Activated CD4-positive, alpha-beta T cell treated with anti-CD3 and anti-CD28 coated beads, Interleukin-2, amount 50 U/mL, for 48 hours (primary cell): Measurements from ENCODE around the gene LMOD2.
A peak's percentile ranks its signal among the peaks of the same experiment; 100 is the strongest.

Experiments used
- DNase-seq, 2 experiments: peaks; one replicate each; pipeline ENCODE4 v3.0.0-alpha.2; 2020

LMOD2 gene

DNA sequence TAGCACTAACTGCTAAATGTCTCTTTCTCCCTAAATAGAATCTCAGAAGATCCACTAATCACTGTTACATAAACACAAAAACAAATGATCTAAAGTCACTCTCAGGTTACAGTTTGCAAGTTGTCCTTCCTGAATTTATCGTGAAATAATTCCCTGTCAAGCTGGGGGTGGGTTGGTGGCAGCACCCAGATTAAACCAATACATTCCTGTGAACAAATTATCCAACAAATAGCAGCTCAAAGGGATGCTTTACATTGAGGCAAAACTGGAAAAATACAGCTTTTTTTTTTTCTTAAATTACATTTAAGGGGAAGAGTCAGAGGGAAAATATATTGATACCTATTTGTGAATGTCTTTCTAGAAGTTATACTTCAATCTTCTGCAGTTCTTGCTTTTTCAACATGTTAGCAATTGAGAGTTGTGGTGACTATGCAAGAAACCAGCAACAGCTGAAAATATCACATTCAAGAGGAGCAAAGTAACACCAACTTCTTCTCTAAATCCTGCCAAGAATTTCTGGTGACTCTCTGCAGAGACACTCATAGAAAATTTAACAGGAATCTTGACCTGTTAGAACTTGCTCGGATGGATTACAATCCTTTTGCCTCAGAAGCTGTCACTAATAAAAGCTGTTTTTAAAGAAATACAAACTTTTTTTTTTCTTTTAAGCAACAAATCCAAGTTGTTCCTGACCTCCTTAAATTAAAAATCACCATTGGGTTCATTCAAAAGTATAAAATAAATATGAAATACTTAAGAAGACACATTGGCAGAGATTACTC, 18.9 kb downstream of the LMOD2 start:
- no peak for DNase-seq

DNA sequence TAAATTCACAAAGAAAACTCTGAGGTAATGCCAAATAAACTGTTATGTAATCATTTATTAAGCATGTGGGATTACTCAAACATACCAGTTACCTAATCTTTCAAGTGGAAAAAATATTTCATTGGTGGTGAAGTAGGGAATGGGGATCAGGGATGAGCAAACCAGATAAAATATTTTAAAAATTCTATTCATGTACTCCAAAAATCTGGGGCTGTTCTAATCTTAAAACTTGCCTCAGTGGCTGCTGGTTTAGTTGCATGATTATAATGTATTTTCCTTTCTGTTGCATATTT, 19.5 kb downstream of the LMOD2 start:
- no peak for DNase-seq

DNA sequence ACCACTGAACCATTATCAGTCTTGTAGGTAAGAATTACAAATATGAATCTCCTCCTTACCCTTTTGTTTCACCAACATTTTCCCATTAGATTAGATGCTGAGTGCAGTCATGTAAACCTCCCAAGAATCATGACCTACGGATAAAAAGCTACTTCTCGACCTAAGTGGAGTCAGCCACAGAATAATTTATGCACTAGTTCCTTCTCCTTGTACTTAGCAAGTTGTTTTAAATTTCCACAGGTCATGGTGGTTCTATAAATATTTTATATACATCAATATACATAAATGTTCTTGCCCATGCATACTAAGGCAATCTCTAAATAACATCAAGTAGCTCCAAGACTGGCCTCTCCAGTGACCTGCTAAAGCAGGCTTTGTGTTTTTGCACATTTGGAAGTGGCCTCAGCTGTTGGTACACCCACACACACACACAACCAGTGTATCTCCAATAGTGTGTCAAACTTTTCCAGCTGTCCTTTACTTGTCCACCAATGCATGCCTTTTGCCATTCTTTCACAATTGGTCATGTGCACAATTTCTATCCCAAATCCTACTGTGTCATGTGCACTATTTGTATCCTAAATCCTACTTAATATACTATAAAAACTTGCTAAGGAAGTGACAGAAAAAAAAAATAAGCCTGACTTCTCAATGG, 21.5 kb downstream of the LMOD2 start:
- no peak for DNase-seq

DNA sequence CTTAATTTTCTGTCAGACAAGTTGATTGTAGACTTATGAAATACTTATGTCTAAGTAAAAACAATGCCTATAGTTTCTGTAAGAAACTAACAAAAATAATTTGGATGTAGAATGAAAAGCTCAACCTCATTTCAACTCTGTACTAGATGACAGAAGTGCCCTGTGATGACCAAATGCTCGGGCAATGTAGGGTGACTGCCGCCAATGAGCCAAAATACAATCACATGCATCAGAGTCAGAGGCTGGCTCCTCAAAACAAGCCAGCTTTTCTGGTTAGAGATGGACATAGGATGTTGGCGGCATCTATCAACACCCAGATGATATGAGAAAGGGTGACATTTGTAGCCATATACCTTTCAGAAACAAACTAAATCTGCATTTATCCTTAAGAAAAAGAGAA, 23.9 kb downstream of the LMOD2 start:
- no peak for DNase-seq

DNA sequence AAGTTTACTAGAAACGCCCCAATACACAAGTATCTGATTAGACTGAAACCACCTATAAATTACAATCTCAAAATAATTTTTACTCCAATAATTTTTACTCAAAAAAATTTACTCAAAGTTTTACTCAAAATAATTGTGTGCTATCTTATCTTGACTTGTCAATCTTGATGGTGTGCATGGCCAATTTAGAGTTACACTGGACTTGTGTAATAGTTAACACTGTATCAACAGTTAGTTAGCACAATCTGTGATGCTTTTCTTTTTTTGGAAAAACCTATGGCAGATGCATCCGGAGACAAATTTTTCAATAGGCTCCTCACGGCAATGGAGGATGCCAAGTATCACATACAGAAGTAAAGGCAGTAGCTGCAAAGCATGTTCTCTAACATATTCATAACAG, 24.9 kb downstream of the LMOD2 start:
- no peak for DNase-seq

DNA sequence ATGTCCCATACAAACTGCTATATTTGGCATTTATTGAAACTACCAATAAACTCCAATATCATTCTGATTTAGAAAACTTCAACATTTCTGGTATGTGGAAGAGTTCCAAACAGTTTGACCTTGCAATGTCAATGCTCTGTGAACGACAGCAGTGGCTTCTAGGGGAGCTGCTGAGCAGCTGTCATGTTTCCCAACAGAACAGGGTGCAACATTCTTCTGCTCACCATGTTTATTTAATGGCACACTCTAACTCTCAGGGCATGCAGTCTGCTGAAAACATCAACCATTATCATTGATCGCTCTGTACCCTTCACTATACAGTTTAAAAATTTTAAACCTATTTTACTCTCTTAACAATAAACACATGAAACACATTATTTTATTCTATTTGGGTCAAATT, 25.9 kb downstream of the LMOD2 start:
- no peak for DNase-seq

DNA sequence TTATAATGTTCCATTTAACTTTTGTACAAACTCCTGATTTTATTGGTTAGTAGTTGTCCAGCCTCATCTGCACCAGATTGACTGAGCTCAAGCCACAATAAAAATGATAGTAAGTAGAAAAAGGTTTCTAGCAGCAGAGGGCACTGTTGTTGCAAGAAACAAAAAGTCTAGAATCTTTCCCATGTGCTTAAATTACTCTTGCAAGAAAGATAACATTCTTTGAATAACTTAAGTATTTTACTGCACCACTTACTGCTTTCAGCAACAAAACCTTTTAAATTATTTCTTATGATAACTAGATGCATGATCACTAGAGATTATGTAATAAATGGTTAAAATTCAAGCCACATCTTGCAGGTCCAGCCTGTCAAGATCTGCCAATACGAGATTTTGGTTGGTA, 27.0 kb downstream of the LMOD2 start:
- DNase-seq, result no peak

DNA sequence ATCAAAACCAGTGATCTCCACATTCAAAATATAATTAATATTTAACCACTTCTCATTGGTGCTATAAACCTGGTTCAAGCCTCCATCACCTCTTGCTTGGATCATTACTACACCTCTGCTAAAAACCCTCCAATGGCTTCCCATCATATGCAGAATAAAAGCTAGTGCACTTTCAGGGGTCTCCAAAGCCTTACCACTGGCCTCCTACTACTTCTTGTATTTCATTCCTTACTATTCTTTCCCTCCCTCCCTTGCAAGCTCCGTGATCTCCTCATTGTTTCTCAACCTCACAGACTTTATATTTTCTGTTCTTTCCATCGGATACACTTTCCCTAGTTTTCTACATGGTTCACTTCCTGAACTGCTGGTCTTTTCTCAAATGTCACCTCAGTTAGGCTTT, 31.5 kb downstream of the LMOD2 start:
- DNase-seq, result no peak

DNA sequence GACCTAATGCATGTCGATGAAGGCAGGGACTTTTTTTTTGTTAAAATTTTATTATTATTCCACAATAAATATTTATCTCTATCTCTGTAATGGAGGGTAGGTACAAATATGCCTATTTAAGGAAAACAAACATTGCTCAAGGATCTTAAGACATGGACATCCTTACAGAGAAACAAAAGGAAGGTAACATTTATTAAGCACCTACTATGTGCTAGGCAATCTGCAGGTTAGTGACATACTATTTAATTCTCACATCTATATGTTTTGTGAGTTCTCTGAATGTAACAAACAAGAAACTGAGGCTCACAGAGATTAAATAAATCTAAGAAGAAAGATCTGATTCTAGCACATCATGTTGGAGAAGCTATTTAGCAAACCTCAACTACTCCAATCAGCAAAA, 32.1 kb downstream of the LMOD2 start:
- no peak for DNase-seq

DNA sequence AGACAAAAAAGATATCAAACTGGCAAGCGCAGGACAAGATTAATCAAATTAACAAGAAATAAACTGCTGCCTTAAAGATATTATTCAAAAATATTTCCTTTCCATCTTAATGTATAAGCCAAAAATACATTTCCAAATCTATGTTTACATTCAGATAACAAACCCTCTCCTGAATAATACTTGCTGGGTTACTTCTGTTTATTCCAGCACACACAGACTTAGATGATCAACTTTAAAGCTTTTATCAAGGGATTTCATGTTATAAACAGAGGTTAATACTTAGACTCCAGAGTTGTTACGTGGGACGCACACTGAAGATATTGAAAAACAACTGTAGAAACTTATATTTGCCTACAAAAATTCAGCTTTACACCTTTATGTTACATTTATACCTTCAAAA, 33.6 kb downstream of the LMOD2 start:
- DNase-seq, result no peak

DNA sequence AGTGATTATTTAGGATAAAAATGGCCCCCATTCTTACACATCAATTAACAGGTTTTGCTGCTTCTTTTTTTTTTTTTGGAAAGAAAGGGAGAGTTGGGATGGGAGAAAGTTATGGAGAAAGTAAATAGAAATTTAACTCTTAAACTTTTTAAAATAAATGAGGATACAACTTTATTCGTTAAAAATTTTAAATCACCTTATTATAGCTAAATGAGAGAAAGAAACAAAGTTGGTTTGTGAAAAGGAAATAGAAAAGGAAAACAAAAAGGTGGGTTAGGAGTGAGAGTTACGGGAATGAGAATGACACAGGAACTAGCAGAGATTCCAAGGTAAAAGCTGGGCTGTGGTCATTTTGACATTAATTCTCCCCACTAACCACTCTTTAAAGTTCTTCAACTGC, 34.9 kb downstream of the LMOD2 start:
- DNase-seq, result no peak

DNA sequence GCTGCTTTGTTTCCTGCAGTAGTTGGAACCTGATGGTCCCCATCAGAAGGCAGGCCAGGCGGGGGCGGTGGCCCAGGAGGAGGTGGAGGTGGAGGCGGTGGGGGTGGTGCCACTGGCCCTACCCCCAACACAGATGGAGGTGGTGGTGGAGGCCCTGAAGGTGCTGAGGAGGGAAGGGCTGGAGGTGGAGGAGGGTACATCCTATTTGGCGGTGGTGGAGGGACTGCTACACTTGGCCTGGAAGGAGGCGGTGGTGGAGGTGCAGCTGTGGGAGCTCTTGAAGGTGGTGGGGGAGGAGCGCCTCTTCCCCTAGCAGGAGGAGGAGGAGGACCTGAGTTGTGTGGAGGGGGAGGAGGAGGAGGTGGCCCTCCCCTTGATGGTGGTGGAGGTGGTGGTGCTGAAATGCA, 36.8 kb downstream of the LMOD2 start:
- DNase-seq, result no peak

DNA sequence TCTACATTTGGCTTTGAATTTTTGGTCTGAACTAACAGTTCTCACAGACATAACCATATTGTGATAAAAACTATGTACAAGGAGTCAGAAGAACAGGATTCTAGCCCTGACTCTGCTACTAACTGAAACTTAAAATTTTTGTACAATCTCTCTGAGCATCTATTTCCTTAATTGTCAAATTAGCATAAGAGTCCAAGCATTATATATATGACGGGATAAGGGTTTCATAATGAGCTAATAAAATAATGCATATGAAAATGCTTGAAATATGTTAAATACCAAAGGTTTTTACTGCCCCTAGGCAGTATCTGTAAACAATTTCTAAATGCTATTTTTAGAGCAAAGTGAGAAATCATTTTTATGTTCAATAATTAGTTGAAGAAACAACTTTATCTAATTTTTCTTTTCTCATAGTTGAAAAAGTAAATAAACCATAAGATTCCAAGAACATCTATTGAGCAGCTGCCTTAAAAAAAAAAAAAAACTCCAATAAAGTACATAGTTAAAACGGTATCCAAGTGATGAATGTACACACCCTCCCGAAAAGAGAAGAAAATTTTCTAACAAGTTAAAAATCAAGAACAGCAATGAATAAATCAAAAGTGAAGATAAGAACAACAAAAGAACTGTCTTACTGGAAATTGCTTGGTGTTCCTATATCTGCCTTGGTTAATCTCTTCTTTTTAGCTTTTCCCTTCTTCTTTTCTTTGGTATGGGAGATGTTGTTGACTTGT, 40.4 kb downstream of the LMOD2 start:
- DNase-seq, result no peak

DNA sequence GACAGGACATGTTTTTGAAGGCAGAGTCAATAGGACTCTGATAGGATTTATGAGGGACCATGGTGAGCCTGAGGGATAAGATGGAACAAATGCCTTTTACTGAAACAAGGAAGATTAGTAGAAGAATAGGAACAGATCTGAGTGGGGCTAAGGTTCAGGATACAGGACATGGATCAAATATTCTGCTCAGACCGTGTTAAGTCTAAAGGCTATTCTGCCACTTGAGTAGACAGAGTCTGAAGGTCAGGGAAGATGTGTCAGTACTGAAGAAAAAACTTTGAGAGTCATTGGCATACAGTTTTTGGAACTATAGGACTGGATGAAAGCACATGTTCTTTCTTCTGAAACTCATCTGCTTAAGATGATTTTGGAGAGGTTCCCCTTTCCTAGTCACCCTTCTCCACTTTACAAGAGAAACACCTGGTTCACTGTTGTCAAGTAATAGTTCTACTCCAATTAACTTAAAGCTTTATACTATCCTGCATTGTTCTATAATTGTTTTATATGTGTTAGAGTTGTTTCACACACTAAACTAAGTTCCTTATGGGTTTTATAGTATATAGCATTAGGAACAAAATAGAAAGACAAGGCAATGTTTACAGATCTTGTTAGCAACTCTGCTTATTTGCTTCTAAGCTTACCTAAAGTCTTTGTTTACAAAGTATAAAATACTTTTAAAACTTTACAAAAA, 49.7 kb downstream of the LMOD2 start:
- DNase-seq, result no peak

DNA sequence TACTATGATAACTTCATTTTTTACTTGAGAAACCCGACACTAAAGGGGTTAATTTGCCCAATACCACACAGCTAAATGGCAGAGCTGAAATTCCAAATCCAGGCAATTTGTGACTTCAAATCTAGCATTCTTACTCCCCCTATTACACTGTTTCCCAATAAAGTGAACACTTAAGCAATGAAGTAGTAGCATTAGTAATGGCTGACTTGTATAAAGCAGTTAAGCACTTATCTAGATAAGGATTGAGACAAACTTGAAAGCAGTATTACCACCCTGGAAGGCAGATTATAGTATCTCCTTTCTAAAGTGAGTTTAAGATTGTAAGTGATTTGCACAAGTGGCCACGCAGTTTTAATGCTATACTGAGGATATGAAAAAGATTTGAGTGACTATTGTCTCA, 53.9 kb downstream of the LMOD2 start:
- no peak for DNase-seq

DNA sequence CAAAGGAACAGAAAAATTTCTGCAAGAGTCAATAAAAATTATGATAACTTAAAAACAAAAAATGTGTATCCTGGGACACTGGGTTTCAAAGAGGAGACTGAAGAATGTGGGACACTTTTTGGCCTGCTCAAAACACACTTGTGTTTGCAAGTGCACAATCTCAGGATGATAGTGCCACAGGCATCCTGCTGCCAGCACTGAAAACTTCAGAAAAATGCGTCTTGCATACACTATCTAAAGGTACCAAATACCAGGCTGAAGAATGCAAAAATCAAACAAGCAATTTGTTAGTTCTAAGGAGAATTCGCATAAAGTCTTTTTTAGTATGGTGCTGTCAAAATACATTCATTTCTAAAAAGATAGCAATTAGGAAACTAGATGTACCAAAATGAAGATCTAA, 55.0 kb downstream of the LMOD2 start:
- no peak for DNase-seq

DNA sequence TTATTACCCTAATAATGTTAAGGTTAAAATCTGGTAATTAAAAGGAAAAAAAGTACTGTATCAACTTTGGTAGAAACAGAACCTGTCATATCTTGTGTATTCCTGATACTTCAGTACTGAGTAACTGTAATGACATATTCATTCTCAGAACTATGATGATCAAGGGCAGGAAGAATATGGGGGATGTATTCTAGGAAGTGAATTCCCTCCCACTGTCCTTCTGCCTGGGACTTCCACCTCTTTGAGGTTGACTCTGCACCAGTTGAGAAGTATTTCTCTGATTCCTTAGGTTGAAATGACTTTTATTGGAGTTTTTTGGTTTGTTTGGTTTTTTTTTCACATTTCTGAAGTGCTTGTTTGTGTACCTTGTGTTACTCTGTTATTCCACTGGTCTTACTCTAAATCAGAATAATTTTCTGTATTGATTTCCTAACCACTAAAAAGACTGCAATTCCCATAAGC, 56.2 kb downstream of the LMOD2 start:
- DNase-seq, result peak in 1 of 2 experiments; percentile 12

DNA sequence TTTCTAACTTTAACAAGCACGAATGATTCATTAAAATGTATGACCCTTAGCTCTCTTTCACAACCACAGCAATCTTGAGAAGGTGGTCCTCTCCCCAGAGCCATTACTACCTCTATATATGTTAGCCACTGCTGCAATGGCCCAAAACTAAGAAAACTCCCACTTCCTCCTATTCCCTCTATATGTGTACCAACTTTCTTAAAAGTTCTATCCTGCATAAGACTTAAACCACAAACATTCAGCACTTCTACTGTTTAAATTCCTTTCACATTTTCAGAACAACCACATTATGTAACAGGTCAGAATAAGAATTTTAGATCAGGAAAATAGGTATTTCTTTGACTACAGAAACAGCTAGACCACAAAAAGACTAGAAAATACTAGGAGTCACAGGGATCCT, 57.0 kb downstream of the LMOD2 start:
- no peak for DNase-seq
